ENCODE measurements around the gene SH2D1A. TPM values are rescaled to one million over a fixed set of nuclear protein-coding genes. Genes with fewer than 3 reads are reported as not detected.
"Not testable (repeated sequence)": the region's sequence is repeated elsewhere in the genome, so short reads cannot be mapped to it uniquely, and the experiment has no call there.

Gene SH2D1A
- total and polyA plus RNA-seq, 2 experiments from 2014 or later = not detected

- Histone ChIP-seq H3K4me3 (no peak overlapping the region), H3K27me3 (replicated peaks; ENCODE audit: insufficient read depth) (no peaks in the 10 kb centered on the region), H2AFZ (no peak overlapping the region), H3K36me3 (ENCODE audit: low read depth) (no peaks in the 10 kb centered on the region), H3K4me1 (ENCODE audit: insufficient read depth) (no peaks in the 10 kb centered on the region), H3K79me2 (ENCODE audit: insufficient read depth) (no peaks in the 10 kb centered on the region), H3K4me2 (ENCODE audit: unreplicated experiment) (no peak overlapping the region), H3K27ac (no peak overlapping the region), H3F3A (ENCODE audit: insufficient read depth) (no peaks in the 10 kb centered on the region), H3K9ac (no peak overlapping the region), H4K20me1 (ENCODE audit: insufficient read depth) (no peaks in the 10 kb centered on the region), H3K9me2 (ENCODE audit: insufficient read depth) (no peaks in the 10 kb centered on the region), H3K9me3 (ENCODE audit: low read depth) (no peaks in the 10 kb centered on the region)
- no peak for DNase-seq
- TF ChIP-seq EZH2phosphoT487 (IDR thresholded peaks at IDR 0.05; ENCODE audit: insufficient read depth, low read depth) (no peak), EZH2 (IDR thresholded peaks at IDR 0.05; ENCODE audit: insufficient read depth, poor library complexity, severe bottlenecking) (no peak)
- WGBS, 2 experiments (ENCODE audit: low coverage in 1 of 2, low lambda C conversion rate in 2 of 2, missing lambda C conversion rate in 2 of 2) = 25 to 38% methylated on average over 1 of the region's 1 CpG
- in situ Hi-C loops (cut with MboI) = no loop called here
These were observed 20.6 kb upstream of the SH2D1A start for GRCh38 chrX:124325732-124326131.

GRCh38 chrX:124328765-124329164 is 17.6 kb upstream of the SH2D1A start:
- Histone ChIP-seq H3K4me1 (ENCODE audit: insufficient read depth) (no peaks in the 10 kb centered on the region), H4K20me1 (ENCODE audit: insufficient read depth) (no peaks in the 10 kb centered on the region), H3F3A (ENCODE audit: insufficient read depth) (no peaks in the 10 kb centered on the region), H3K27ac (no peak overlapping the region), H2AFZ (no peak overlapping the region), H3K36me3 (ENCODE audit: low read depth) (no peaks in the 10 kb centered on the region), H3K9me3 (ENCODE audit: low read depth) (no peaks in the 10 kb centered on the region), H3K9ac (no peak overlapping the region), H3K4me2 (ENCODE audit: unreplicated experiment) (no peak overlapping the region), H3K27me3 (replicated peaks; ENCODE audit: insufficient read depth) (no peaks in the 10 kb centered on the region), H3K4me3 (no peak overlapping the region), H3K79me2 (ENCODE audit: insufficient read depth) (no peaks in the 10 kb centered on the region), H3K9me2 (ENCODE audit: insufficient read depth) (no peaks in the 10 kb centered on the region)
- WGBS, 2 experiments (ENCODE audit: low coverage in 1 of 2, low lambda C conversion rate in 2 of 2, missing lambda C conversion rate in 2 of 2) = 67 to 80% methylated on average over 1 of the region's 1 CpG
- peak; percentile 45 for DNase-seq
- in situ Hi-C loops (cut with MboI) = no loop called here
- TF ChIP-seq EZH2phosphoT487 (IDR thresholded peaks at IDR 0.05; ENCODE audit: insufficient read depth, low read depth) = no peak
- TF ChIP-seq EZH2 (IDR thresholded peaks at IDR 0.05; ENCODE audit: insufficient read depth, poor library complexity, severe bottlenecking) = no peak

- Histone ChIP-seq H3K9ac (no peak within 1 kb of the TSS), H3K36me3 (ENCODE audit: low read depth) (no peaks in the 10 kb centered on the region), H3K4me3 (no peak within 1 kb of the TSS), H3K9me2 (ENCODE audit: insufficient read depth) (no peaks in the 10 kb centered on the region), H3K27me3 (replicated peaks; ENCODE audit: insufficient read depth) (no peaks in the 10 kb centered on the region), H4K20me1 (ENCODE audit: insufficient read depth) (no peaks in the 10 kb centered on the region), H3K4me2 (ENCODE audit: unreplicated experiment) (no peak within 1 kb of the TSS), H3F3A (ENCODE audit: insufficient read depth) (no peaks in the 10 kb centered on the region), H3K4me1 (ENCODE audit: insufficient read depth) (no peaks in the 10 kb centered on the region), H3K79me2 (ENCODE audit: insufficient read depth) (no peaks in the 10 kb centered on the region), H3K27ac (no peak within 1 kb of the TSS), H2AFZ (no peak within 1 kb of the TSS), H3K9me3 (ENCODE audit: low read depth) (no peaks in the 10 kb centered on the region)
- 86 to 93% methylated on average over 16 to 37 of the region's 57 CpGs for WGBS, 2 experiments (ENCODE audit: low coverage in 1 of 2, low lambda C conversion rate in 2 of 2, missing lambda C conversion rate in 2 of 2)
- TF ChIP-seq EZH2phosphoT487 (IDR thresholded peaks at IDR 0.05; ENCODE audit: insufficient read depth, low read depth) (no peak), EZH2 (IDR thresholded peaks at IDR 0.05; ENCODE audit: insufficient read depth, poor library complexity, severe bottlenecking) (no peak)
- no peak for DNase-seq
- in situ Hi-C loops (cut with MboI) = no loop called here
These were observed 13.6 kb upstream of the SH2D1A start, which contains the start of gene TEX13D for GRCh38 chrX:124332481-124333424. Gene TEX13D, plus strand, starts transcription at chrX:124332660. Its CDS starts 258 bp downstream, at chrX:124332918.

- WGBS, 2 experiments (ENCODE audit: low coverage in 1 of 2, low lambda C conversion rate in 2 of 2, missing lambda C conversion rate in 2 of 2) = 53 to 63% methylated on average over 5 to 6 of the region's 6 CpGs
These were observed 12.5 kb upstream of the SH2D1A start for GRCh38 chrX:124333862-124334261.

GRCh38 chrX:124334555-124334954 is 11.8 kb upstream of the SH2D1A start:
- H3K36me3 ChIP-seq (ENCODE audit: low read depth); H3K4me3 ChIP-seq; H3K27me3 ChIP-seq (replicated peaks; ENCODE audit: insufficient read depth); H3K4me1 ChIP-seq (ENCODE audit: insufficient read depth); H3K4me2 ChIP-seq (ENCODE audit: unreplicated experiment); H3K9ac ChIP-seq; H4K20me1 ChIP-seq (ENCODE audit: insufficient read depth); DNase-seq; in situ Hi-C loops (cut with MboI); H3K9me3 ChIP-seq (ENCODE audit: low read depth); H3K79me2 ChIP-seq (ENCODE audit: insufficient read depth); H3F3A ChIP-seq (ENCODE audit: insufficient read depth); H3K9me2 ChIP-seq (ENCODE audit: insufficient read depth); H2AFZ ChIP-seq; H3K27ac ChIP-seq: not testable (repeated sequence)
- 34% methylated on average over 2 of the region's 2 CpGs; no CpG with 5 or more reads in 1 of the 2 experiments for WGBS, 2 experiments (ENCODE audit: low coverage in 1 of 2, low lambda C conversion rate in 2 of 2, missing lambda C conversion rate in 2 of 2)

More at GRCh38 chrX:124333862-124334261, 12.5 kb upstream of the SH2D1A start:
- Histone ChIP-seq H4K20me1 (ENCODE audit: insufficient read depth) (no peaks in the 10 kb centered on the region), H2AFZ (no peak overlapping the region), H3K4me3 (no peak overlapping the region), H3K27ac (no peak overlapping the region), H3K79me2 (ENCODE audit: insufficient read depth) (no peaks in the 10 kb centered on the region), H3K9me3 (ENCODE audit: low read depth) (no peaks in the 10 kb centered on the region), H3K4me1 (ENCODE audit: insufficient read depth) (no peaks in the 10 kb centered on the region), H3F3A (ENCODE audit: insufficient read depth) (no peaks in the 10 kb centered on the region), H3K36me3 (ENCODE audit: low read depth) (no peaks in the 10 kb centered on the region), H3K4me2 (ENCODE audit: unreplicated experiment) (no peak overlapping the region), H3K27me3 (replicated peaks; ENCODE audit: insufficient read depth) (no peaks in the 10 kb centered on the region), H3K9me2 (ENCODE audit: insufficient read depth) (no peaks in the 10 kb centered on the region), H3K9ac (no peak overlapping the region)
- DNase-seq = no peak
- in situ Hi-C loops (cut with MboI) = no loop called here
- TF ChIP-seq EZH2 (IDR thresholded peaks at IDR 0.05; ENCODE audit: insufficient read depth, poor library complexity, severe bottlenecking) (no peak), EZH2phosphoT487 (IDR thresholded peaks at IDR 0.05; ENCODE audit: insufficient read depth, low read depth) (no peak)

All from GM23248 (cell line).